Left kidney (tissue), 2 donors: ENCODE measurements around the gene HECW1. TPM values are rescaled to one million over a fixed set of nuclear protein-coding genes. Genes with fewer than 3 reads are reported as not detected.
"Not testable (repeated sequence)": the region's sequence is repeated elsewhere in the genome, so short reads cannot be mapped to it uniquely, and the experiment has no call there.

Experiments
- DNase-seq: peaks from one replicate; pipeline ENCODE4 v3.0.0-alpha.2; 2013
- polyA plus RNA-seq: library from polyadenylated mRNA; unstranded; fragments of 120-200 nt; gene quantifications from one replicate; pipeline ENCODE4 v1.2.1, GENCODE V29; 2013; ENCODE audit not compliant: insufficient read length

Gene HECW1
- polyA plus RNA-seq, 1 donor = 9.4 TPM

DNA sequence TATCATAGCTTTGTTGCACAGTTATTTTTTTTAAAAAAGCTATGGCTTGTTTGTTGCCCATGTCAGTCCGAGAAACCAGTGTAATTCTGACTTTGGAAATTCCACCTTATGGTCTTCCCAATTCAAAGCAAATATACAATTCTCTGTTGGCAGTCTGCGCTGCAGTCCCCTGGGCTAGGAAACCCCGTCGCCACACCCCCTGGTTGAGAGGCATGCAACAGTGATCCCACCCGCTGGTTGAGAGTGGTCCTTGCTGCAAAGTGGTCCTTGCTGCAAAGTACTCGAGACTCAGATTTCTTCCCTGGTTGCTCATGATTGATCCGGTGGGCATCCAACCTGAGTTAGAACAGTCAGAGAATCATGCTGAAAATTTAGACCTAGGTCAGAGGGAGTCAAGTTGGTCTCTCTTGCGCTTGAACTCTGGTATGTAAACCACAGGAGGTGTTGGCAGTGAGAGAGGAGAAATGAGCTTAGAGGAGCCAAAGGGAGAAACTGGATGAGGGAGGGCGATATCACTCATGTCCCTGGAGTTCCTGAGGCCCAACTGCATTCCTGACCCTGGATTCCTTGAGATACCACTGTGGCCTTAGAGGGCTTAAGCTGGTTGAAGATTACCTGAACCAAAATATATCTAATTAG lies 425.4 kb downstream of the HECW1 start:
- no peak for DNase-seq

DNA sequence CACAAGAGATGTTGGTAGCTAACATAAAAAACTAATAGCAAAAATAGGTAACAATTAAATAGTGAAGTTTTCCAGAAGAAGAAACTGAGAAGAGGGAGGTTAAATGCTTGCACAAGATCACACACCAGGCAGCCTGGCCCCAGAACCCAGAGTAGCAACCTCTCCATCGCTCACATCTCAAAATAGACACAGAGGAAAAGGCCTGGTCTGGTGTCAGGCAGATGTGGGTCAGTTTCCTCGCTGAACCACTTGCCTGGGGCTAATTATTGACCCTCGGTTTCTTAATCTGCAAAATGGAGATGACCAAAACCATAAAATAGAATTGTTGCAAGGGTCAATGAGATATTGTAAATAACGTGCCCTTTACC lies 425.9 kb downstream of the HECW1 start:
- no peak for DNase-seq

DNA sequence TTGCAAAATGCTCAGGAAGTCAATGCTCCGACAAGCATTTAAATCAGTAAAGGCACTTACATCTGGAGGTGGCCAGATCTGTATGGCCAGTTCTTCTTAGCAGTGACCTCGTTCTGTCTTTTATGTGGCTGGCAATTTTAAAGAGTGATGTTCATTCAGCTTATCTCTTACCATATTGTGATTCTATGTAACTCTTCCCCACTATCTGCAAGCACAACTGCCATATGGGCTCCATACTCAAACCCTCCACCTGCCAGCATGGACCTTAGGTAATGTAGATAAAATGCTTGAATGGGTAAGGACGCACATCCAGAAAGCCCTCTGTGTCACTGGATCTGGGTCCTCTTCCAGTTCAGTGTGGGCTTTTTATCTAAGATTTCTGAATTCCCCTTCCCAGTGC lies 428.0 kb downstream of the HECW1 start:
- no peak for DNase-seq

GRCh38 chr7:43542716-43543115 lies 430.3 kb downstream of the HECW1 start:
- no peak for DNase-seq

GRCh38 chr7:43546231-43546630 lies 433.8 kb downstream of the HECW1 start:
- DNase-seq = no peak

DNA sequence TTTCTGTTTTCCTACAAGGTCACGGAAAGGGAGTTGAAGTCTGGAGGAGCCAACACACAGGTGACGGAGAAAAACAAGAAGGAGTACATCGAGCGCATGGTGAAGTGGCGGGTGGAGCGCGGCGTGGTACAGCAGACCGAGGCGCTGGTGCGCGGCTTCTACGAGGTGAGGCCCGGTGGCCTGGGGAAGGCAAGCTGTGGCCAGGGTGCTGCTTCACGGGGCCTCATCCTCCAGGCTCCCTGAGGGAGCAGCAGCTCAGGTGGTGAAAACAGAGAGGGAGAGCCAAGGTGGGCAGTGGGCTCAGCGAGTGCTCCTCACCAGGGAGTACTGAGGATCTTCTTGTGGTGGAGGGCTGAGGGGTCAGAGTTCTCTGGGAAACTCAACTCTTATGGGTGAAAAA lies 438.0 kb downstream of the HECW1 start:
- no peak for DNase-seq

DNA sequence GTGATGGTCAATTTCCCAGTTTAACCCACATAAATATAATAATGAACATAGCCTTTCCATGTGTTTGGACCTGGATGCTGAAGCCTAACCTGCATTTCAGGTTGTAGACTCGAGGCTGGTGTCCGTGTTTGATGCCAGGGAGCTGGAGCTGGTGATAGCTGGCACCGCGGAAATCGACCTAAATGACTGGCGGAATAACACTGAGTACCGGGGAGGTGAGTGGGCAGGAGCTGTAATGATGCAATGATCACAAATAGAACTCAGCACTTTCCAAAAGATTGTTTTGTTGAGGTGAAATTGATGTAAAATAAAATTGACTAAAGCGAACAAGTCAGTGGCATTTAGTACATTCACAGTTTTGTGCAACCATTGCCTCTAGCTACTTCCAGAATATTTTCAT lies 439.7 kb downstream of the HECW1 start:
- no peak for DNase-seq

- DNase-seq = no peak
Measured at GRCh38 chr7:43553999-43554398, 441.6 kb downstream of the HECW1 start.

DNA sequence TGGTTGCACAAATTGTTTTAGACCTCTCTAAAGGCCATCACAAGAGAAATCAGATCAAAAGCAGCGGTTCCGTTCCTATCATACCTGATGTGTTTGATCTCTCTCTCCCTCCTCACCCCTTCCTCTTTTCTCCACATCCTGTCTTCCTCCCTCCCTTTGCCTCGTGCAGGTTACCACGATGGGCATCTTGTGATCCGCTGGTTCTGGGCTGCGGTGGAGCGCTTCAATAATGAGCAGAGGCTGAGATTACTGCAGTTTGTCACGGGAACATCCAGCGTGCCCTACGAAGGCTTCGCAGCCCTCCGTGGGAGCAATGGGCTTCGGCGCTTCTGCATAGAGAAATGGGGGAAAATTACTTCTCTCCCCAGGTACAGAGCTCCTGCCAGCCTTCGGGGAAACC lies 442.0 kb downstream of the HECW1 start:
- no peak for DNase-seq

- no peak for DNase-seq
Measured at GRCh38 chr7:43557831-43558495, 445.5 kb downstream of the HECW1 start.

DNA sequence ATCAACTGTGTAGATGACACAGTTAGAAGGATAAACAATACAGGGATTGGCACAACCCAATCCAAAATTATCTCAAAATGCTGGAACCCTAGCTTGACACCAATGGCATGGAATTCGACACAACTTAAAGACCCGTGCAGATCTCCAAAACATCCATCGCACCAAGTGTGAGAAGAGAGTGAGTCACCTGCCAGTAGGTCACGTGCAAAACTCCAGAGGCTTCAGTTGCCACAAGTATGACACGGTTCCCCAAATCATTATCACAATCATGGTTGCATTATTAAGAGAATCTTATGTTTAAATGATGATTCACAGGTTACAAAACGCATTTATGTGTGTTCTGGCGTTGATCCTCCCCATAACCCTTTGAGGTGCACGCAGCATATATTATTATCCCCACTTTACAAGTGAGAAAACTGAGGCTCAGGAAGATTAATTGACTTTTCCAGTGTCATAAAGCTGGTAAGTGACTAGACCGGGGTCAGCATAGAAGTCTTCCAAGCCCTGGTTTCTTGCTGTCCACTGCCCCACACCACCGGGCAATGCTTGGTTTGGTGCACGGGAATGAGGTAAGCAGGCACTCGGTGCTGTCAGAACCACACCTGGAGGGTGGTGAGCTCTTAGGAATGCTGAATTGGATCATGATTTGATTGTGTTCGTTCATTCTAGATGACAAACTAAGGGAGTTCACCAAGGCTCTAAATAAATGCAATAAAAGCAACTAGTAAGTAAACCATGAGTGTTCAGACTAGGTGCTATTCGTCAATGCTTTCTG lies 446.9 kb downstream of the HECW1 start:
- no peak for DNase-seq

DNA sequence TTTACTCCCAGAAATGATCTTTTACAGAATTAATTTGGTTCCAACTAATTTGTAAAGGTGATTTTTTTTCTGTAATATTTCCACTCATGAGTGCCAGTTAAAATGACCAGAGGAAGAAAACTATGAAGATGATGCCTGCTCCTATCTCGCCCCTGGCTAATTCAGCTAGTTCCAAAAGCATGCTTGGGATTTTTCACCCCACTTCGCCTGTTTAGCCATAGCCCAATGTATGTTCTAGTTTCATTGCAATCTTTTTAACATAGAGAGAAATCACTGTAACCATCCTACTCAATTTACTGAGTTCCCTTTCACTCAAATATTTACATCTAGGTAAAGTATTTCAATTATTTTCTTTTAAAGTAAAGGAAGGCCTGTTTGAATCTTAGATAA lies 447.5 kb downstream of the HECW1 start:
- no peak for DNase-seq

DNA sequence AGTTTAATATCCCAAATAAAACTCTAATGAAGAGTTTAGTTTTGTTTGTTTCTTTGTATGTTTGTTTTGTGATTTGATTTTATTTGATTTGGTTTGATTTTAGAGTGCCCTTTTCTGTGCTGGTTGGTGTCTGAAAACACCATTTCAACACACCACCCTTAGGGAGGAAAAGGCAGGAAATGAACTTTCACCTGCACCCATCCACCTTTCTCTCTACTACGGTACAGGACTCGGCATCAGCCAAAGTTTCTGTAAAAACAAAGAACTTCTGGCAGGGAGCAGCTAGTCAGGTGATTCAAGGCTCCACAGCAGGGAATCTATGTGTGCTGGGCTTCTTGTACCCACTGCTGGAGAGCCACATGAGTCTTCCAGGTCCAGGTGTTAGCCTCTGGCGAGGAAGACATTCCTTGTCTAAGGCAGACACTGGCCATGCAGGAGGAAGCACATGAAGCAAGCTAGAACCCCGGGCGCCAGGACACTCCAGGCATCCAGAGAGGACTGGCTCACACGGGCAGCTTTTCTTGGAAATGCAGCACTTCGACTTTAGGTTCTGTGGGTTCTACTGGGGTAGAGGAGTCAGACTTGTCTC lies 448.4 kb downstream of the HECW1 start:
- DNase-seq = no peak

GRCh38 chr7:43562383-43562782 lies 449.9 kb downstream of the HECW1 start:
- no peak for DNase-seq

DNA sequence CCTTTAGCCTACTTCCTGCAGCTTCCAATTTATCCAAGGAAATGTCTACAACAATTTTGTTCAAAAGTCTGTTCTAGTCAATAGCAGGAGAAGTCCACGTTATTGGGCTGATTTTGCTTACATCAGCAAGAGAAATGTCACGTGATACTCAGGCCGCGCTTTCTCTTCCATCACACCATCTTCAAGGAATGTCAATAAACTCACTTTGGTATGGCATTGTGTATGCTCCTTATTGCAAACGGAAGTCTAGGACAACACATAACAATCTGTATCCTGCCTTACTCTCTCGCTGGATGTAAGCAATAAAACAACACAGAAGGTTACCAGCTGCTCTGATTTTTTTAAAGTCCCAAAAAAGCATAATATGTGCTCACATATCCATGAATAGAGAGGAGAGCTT lies 453.3 kb downstream of the HECW1 start:
- DNase-seq = no peak

DNA sequence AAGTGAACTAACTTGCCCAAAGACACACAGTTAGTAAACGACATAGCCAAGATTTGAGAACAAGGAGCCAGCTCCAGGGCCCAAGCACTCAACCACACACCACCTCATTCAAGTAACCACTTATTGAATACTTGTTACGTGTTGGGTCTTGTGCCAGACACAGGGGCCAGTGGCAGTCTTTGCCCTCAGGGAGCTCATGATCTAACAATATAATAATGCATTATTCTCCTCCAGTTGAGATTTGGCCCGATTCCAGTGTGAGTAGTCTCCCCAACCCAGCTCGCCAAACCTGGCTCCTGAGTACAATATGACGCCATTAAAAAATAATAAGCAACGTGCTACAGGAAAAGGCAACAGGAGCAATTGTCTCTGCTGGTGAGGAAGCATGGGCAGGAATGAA lies 456.1 kb downstream of the HECW1 start:
- no peak for DNase-seq

- DNase-seq = no peak
Measured at GRCh38 chr7:43569424-43569823, 457.0 kb downstream of the HECW1 start.

DNA sequence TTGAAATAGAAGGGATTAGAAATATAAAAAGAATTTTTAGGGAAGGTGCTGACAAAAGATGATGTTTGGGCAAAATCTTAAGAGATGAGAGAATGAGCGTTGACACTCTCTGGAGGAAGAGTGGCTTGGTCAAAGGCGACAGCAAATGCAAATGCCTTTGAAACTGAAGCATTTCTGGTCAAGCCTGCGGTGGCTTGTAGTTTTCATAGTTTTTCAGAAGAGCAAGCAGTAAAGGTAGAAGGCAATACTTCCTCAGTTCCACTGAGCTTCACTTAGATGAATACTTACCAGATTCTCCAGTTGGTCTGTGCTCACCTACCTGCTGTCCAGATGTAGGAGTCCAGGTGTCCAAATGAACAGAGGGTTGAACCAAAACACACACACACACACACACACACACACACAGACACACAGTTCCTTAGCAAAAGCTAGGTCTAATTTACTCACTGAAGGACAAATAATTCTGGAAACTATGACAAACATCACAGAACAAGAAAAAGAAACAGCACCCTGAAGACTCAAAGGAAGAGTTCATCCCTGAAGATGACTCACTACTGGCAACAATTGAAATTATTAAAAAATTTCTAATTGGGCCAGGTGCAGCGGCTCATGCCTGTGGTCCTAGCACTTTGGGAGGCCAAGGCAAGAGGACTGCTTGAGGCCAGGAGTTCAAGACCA lies 458.4 kb downstream of the HECW1 start:
- no peak for DNase-seq

DNA sequence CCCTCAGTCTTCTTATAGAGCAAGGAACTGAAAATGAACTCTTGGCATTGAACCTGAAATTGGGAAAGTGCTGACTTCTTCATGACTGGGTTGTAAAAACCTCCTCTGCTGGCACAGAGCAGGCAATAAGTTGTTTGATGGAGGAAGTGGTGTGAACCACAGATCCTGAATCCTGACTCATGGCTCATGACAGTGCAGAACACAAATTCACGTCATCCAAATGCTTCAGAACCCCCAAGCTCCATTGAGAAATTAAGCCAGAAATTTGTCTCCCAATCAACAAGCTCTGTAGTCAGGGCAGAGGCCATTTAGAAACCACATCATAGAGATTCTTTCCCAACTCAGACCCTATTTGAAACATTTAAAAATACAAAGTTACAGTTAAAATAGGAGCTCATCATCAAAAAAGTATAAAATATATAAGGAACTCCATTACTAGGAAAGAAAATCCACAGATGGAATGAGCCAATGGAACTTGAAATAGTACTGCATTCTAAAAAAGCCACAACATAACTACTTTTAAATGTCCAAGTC lies 460.1 kb downstream of the HECW1 start:
- no peak for DNase-seq

GRCh38 chr7:43573832-43574231 lies 461.4 kb downstream of the HECW1 start:
- DNase-seq = not testable (repeated sequence)

DNA sequence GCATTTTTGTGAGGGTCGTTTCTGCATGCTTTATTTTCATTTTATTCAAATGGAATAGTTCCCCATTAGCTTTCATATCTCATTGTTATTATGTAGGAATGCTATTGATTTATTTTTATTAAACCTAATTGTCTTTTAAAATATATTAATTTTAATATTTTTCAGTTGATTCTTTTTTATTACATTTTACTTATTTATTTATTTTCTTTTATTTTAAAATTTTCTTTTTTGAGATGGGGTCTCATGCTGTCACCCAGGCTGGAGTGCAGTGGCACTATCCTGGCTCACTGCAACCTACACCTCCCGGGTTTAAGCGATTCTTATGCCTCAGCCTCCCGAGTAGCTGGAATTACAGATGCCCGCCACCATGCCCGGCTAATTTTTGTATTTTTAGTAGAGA lies 463.1 kb downstream of the HECW1 start:
- no peak for DNase-seq

DNA sequence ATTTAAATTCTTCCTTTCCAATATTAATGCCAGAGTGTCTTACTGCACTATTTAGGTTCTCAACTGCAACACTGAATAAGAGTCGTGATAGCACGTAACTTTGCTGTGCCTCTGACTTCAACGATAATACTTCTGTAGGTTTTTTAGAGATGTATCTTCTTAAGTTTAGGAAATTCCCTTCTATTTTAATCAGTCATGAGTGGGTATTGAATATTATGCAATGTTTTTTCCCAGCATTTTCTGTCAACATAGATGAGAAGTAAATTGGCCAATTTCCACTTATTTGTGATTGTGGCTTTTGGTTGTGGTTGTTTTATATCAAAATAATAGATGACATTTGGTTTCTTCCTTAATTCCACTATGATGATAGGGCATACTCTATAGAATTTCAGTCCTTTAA lies 463.8 kb downstream of the HECW1 start:
- DNase-seq = no peak
